Measurements from ENCODE around the gene COMT. TPM values are rescaled to one million over a fixed set of nuclear protein-coding genes. Genes with fewer than 3 reads are reported as not detected.

The COMT gene
- 259 and 533 TPM in 2 replicates for total RNA-seq

GRCh38 chr22:19941365-19942082, at the start of gene COMT, which contains the start of gene TXNRD2:
TSS of gene COMT (plus strand) at chr22:19941772. CDS start at chr22:19962527, 20,755 bp downstream.
TSS of gene TXNRD2 (minus strand) at chr22:19941818. CDS start at chr22:19941803, 15 bp downstream.

GRCh38 chr22:20016734-20017621, 75.4 kb downstream of the COMT start, which contains the start of gene ARVCF:
TSS of gene ARVCF (minus strand) at chr22:20016823. CDS start at chr22:19990794, 26,029 bp downstream.

Other genes with a start within 250 kb of the COMT start
- 5.0 and 82.0 TPM in 2 replicates for gene SEPTIN5, start 227.3 kb upstream of the COMT start, total RNA-seq
- gene GP1BB, start 218.2 kb upstream of the COMT start, total RNA-seq = 0.65 and 3.3 TPM in 2 replicates
- gene TBX1, start 181.0 kb upstream of the COMT start, total RNA-seq = 0.81 and 98.6 TPM in 2 replicates
- 8.5 and 8.7 TPM in 2 replicates for gene GNB1L, start 86.9 kb upstream of the COMT start, total RNA-seq
- gene RTL10, start 86.9 kb upstream of the COMT start, total RNA-seq = 19.6 and 62.2 TPM in 2 replicates
- 70.9 and 110 TPM in 2 replicates for gene TXNRD2, start within 50 bp of the COMT start, total RNA-seq
- 78.0 and 187 TPM in 2 replicates for gene ARVCF, start 75.1 kb downstream of the COMT start, total RNA-seq
- 50.7 and 75.1 TPM in 2 replicates for gene TANGO2, start 79.3 kb downstream of the COMT start, total RNA-seq
- gene DGCR8, start 138.5 kb downstream of the COMT start, total RNA-seq = 23.8 and 51.7 TPM in 2 replicates
- 170 and 192 TPM in 2 replicates for gene RANBP1, start 174.3 kb downstream of the COMT start, total RNA-seq
- gene TRMT2A, start 175.5 kb downstream of the COMT start, total RNA-seq = 33.0 and 52.9 TPM in 2 replicates
- 5.3 and 34.4 TPM in 2 replicates for gene ZDHHC8, start 190.0 kb downstream of the COMT start, total RNA-seq
- 9.2 and 13.9 TPM in 2 replicates for gene CCDC188, start 209.3 kb downstream of the COMT start, total RNA-seq

Data from bladder microvascular endothelial cell (primary cell).